Measurements from ENCODE around the gene BARX2.
A peak's percentile ranks its signal among the peaks of the same experiment; 100 is the strongest.

Gene BARX2

DNA sequence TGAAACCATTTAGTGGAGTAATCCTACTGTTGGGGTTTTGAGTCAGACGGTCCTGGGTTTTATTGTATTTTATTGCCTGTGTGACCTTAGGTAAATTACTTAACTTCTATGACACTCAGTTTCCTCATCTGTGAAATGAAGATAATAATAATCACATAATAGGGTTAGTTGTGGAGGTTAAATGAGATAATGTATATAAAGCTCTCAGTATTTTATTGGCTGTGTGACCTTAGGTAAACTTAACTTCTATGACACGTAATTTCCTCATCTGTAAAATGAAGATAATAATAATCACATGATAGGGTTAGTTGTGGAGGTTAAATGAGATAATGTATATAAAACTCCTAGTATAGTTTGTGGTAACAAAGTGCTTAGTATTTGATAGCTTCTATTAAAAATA lies 13.2 kb downstream of the BARX2 start (continued):
- TF ChIP-seq, protein P1, sequence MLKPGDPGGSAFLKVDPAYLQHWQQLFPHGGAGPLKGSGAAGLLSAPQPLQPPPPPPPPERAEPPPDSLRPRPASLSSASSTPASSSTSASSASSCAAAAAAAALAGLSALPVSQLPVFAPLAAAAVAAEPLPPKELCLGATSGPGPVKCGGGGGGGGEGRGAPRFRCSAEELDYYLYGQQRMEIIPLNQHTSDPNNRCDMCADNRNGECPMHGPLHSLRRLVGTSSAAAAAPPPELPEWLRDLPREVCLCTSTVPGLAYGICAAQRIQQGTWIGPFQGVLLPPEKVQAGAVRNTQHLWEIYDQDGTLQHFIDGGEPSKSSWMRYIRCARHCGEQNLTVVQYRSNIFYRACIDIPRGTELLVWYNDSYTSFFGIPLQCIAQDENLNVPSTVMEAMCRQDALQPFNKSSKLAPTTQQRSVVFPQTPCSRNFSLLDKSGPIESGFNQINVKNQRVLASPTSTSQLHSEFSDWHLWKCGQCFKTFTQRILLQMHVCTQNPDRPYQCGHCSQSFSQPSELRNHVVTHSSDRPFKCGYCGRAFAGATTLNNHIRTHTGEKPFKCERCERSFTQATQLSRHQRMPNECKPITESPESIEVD (tag by site-specific recombination; IDR thresholded peaks at IDR 0.05) = peak; percentile 56; the same call in 1 of the 2 replicates

DNA sequence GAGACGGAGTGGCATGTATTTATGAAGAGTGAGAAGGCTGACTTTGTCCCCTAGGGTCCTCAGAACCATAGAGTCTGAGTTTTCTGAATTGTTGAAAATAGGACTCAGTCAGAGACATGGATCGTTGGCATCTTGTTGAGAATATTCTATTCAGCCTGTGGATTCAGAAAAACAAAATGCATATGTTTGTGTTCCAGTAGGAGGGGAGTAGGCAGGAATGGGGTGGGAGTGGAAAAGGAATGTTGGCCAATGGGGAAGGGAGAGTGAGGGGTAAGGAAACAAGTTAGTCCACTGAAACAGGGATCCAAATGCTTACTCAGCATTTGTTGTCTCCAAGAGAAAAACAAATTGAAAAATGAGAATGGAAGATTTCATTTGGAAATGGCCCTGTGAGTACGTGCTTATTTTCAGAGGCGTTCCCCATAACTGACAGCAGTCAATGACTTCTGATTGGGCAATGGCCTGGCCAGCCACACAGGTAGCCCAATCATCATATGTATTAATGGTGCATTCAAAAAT lies 14.7 kb downstream of the BARX2 start:
- H3K4me3 ChIP-seq (ENCODE audit: low read depth, low read length) = no peak overlapping the region
- no peaks in the 10 kb centered on the region for H3K36me3 ChIP-seq (ENCODE audit: control insufficient read depth in 2 of 2, insufficient read depth in 1 of 2, low read length in 2 of 2)
- ChIA-PET POLR2A (no interaction called here), CTCF (no interaction called here)
- H3K4me1 ChIP-seq (ENCODE audit: control insufficient read depth, insufficient read depth, low read length) = peaks cover 26% of the 10 kb centered on the region
- no peaks in the 10 kb centered on the region for H3K9me3 ChIP-seq (ENCODE audit: control insufficient read depth, insufficient read depth, low read depth, low read length)
- H3K27ac ChIP-seq (ENCODE audit: extremely low read depth, low read depth, low read length) = no peak overlapping the region
- TF ChIP-seq, protein P2, sequence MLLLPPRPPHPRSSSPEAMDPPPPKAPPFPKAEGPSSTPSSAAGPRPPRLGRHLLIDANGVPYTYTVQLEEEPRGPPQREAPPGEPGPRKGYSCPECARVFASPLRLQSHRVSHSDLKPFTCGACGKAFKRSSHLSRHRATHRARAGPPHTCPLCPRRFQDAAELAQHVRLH (tag by site-specific recombination; IDR thresholded peaks at IDR 0.05) = no peak
- TF ChIP-seq, protein P3, sequence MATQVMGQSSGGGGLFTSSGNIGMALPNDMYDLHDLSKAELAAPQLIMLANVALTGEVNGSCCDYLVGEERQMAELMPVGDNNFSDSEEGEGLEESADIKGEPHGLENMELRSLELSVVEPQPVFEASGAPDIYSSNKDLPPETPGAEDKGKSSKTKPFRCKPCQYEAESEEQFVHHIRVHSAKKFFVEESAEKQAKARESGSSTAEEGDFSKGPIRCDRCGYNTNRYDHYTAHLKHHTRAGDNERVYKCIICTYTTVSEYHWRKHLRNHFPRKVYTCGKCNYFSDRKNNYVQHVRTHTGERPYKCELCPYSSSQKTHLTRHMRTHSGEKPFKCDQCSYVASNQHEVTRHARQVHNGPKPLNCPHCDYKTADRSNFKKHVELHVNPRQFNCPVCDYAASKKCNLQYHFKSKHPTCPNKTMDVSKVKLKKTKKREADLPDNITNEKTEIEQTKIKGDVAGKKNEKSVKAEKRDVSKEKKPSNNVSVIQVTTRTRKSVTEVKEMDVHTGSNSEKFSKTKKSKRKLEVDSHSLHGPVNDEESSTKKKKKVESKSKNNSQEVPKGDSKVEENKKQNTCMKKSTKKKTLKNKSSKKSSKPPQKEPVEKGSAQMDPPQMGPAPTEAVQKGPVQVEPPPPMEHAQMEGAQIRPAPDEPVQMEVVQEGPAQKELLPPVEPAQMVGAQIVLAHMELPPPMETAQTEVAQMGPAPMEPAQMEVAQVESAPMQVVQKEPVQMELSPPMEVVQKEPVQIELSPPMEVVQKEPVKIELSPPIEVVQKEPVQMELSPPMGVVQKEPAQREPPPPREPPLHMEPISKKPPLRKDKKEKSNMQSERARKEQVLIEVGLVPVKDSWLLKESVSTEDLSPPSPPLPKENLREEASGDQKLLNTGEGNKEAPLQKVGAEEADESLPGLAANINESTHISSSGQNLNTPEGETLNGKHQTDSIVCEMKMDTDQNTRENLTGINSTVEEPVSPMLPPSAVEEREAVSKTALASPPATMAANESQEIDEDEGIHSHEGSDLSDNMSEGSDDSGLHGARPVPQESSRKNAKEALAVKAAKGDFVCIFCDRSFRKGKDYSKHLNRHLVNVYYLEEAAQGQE (tag by site-specific recombination; IDR thresholded peaks at IDR 0.05) = 0 out of 2 replicates have a peak, but pooled peaks have one; percentile 3
- TF ChIP-seq EGR2 (tag by site-specific recombination; IDR thresholded peaks at IDR 0.05; ENCODE audit: low read depth) (peak; percentile 52), ZFHX2 (tag by site-specific recombination; conservative IDR thresholded peaks at IDR 0.05) (peak; percentile 67)

DNA sequence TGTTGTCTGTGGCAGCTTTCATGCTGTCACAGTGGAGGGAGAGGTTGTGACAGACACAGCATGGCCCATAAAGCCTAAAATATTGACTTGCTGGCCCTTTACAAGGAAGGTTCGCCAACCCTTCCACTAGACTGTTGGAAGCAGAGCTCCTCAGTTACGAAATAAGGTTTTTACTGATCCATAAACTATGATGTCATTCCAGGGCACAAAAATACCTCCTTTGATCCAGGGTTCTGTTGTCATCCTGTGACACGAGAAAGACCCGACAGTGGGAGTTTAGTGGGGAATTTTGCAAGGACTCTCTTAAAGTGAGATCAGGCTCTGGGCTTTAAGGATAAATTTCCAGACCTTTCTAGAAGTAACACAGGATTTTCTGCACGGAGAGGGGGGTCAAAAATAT lies 15.7 kb downstream of the BARX2 start:
- Histone ChIP-seq H3K4me3 (ENCODE audit: low read depth, low read length) (no peak overlapping the region), H3K36me3 (ENCODE audit: control insufficient read depth in 2 of 2, insufficient read depth in 1 of 2, low read length in 2 of 2) (no peaks in the 10 kb centered on the region), H3K9me3 (ENCODE audit: control insufficient read depth, insufficient read depth, low read depth, low read length) (no peaks in the 10 kb centered on the region), H3K4me1 (ENCODE audit: control insufficient read depth, insufficient read depth, low read length) (peaks cover 23% of the 10 kb centered on the region), H3K27ac (ENCODE audit: extremely low read depth, low read depth, low read length) (no peak overlapping the region)
- ChIA-PET CTCF (interaction anchor here (0.7 to 2.0 kb wide), 3 partner anchors 16 to 98 kb away, joined by 3 to 7 read pairs (median 3); partner anchors contain the start of gene BARX2), POLR2A (no interaction called here)
- TF ChIP-seq, protein P2 (tag by site-specific recombination; IDR thresholded peaks at IDR 0.05) = no peak
- TF ChIP-seq GLIS1 (tag by site-specific recombination; IDR thresholded peaks at IDR 0.05) (no peak), ZNF629 (tag by site-specific recombination; IDR thresholded peaks at IDR 0.05) (peak; percentile 90), ZNF366 (tag by site-specific recombination; conservative IDR thresholded peaks at IDR 0.05) (peak; percentile 51), ZNF701 (tag by site-specific recombination; IDR thresholded peaks at IDR 0.05) (no peak), ZNF18 (tag by site-specific recombination; IDR thresholded peaks at IDR 0.05) (no peak), ZBTB21 (tag by site-specific recombination; IDR thresholded peaks at IDR 0.05) (peak; percentile 76; the same call in 1 of the 2 replicates), ATF2 (tag by site-specific recombination; IDR thresholded peaks at IDR 0.05; ENCODE audit: low read depth) (peak; percentile 93)
- TF ChIP-seq, protein P4, sequence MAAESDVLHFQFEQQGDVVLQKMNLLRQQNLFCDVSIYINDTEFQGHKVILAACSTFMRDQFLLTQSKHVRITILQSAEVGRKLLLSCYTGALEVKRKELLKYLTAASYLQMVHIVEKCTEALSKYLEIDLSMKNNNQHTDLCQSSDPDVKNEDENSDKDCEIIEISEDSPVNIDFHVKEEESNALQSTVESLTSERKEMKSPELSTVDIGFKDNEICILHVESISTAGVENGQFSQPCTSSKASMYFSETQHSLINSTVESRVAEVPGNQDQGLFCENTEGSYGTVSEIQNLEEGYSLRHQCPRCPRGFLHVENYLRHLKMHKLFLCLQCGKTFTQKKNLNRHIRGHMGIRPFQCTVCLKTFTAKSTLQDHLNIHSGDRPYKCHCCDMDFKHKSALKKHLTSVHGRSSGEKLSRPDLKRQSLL (tag by site-specific recombination; IDR thresholded peaks at IDR 0.05) = no peak
- TF ChIP-seq, protein P1 (tag by site-specific recombination; IDR thresholded peaks at IDR 0.05) = peak; percentile 61

Measured in HEK293 (cell line).